Activated CD4-positive, CD25-positive, alpha-beta regulatory T cell treated with anti-CD3 and anti-CD28 coated beads, Interleukin-2, amount 50 U/mL, for 24 hours (primary cell): ENCODE measurements around the gene MISP3.

Experiments used
- ATAC-seq, 2 donors: fragments of 150-1000 bp; cut with Tn5 transposase; one replicate each; pipeline ENCODE4 v1.10.0; 2021; ENCODE audit warnings: mild to moderate bottlenecking in 1 of 2, moderate library complexity in 1 of 2

The MISP3 gene

GRCh38 chr19:14105680-14106079, 33.1 kb downstream of the MISP3 start:
- ATAC-seq = no peak

DNA sequence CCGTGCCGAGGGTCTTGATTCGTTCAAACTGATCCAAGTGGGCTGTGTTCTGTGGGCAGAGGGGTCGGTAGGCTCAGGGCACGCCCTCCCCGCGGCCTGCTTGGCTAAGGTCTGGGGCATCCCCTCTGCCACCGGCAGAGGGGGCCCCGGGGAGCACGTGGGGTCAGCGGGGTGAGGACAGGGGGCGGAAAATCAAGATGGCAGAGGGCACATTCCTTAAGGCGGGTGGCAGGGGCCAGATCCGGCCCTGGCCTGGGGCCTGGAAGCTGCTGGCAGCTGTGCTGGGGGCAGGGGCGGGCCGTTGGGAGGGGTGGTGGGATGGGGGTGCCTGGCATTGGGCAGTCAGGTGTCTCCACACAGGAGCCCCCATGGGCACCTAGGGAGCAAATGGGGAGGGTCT, 34.3 kb downstream of the MISP3 start:
- no peak for ATAC-seq

- no peak for ATAC-seq
Measured at GRCh38 chr19:14107581-14108461, 35.2 kb downstream of the MISP3 start.

DNA sequence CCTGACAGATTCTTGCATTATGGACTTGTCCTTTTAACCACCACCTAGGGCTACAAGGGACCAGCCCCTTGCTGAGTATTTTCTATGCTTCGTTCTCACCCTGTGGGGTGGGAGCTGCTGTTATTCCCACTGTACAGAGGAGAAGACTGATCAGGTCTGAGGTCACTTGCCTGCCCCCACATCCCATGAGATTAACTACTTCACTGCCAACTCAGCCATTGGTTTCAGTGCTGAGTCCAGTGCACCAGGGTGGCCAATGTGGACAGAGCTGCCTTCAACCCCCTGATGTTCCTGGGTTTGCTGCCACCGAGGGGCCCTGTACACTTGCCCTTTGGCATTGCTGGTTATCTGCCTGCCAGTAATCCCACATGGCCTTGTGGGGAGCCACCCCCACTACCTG, 38.1 kb downstream of the MISP3 start:
- ATAC-seq = no peak

GRCh38 chr19:14111486-14111885, 38.9 kb downstream of the MISP3 start:
- ATAC-seq = no peak

DNA sequence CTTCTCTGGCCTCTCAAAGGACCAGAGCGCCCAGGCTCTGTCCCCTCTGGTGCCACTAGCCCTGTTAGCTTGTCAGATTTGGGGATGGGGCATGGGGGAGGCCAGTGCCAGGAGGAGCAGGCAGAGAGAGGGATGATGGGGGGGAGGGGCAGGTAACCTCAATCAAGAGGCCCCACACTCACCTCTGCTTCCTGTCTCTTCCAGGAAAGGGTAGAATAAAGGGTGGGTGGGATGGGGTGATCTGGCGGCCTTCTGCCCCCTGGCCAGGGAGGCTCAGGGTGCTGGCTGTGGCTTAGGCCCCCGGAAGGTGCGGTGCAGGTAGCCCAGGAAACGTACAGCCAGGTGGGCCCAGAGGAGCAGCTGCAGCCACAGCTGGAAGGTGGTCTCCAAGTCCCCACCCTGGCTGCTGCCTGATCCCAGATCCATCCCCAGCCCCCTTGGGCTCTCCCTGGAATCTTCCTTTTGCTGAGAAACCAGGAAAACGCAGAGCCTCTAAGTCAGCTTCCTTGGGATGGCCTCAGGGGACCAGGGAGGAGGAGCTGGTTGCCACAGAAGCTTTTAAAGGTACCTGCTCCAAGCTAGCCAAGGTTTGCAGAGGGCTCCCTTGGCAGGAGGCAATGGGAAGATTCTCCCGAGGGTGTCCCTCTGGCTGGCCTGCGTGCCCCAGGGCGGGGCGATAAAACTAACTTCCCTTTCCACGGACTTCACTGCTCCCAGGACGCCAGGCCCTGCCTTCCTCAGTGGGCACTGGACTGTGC, 39.6 kb downstream of the MISP3 start:
- no peak for ATAC-seq

DNA sequence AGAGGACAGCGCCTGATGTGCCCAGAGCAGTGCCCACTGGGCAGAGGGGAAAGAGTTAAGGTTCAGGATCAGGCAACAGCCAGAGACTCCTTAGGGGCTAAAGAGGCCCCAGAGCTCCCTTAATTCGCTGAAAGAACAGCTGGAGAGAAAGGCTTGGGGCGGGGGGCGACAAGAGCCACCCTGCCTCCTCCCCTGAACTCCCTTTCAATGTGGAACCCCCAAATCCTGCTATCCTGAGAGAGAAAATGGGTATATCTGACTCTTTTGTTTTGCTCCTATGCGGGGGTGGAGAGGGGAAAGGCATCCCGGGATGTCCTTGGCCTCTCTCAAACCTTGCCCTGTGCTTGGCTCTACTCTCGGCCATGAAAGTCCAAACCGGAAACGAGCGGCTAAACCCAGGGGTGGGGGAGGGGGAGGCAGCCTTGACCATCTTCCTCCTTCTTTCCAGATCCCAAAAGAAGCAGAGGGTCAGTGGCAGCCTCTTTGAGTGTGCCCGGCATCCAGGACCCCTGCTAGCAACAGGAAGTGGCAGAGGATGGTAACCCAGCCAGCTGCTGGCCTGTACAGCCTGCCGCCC, 40.3 kb downstream of the MISP3 start:
- ATAC-seq = no peak

DNA sequence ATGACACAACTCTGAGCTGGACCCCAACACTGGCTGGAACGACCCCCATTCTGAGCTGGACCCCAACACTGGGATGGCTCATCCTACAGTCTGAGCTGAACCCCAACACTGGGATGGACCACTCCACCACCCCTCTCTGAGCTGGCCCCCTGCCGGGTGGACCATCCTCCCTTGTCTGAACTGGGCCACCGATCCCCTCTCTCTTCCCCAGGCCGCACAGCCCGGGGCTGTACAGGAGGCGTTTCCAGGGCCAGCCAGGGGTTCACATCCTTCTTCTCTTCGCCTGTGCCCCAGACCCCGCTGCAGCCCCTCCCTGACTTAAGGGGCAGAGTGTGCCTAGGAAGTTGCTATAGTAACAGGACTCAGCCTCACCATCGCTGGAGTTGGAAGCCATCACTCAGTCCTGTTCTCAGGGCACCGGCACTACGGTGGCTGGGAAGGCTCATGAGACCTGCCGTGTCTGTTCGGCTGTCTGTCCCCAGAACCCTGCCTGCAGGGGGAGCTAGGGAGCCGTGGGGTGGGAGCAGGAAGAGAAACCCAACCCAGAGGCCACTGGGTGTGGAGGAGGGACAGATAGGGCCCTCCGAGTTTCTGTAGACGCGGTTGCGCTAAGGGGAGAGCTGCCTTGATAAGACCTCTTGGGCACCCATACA, 41.3 kb downstream of the MISP3 start:
- no peak for ATAC-seq

DNA sequence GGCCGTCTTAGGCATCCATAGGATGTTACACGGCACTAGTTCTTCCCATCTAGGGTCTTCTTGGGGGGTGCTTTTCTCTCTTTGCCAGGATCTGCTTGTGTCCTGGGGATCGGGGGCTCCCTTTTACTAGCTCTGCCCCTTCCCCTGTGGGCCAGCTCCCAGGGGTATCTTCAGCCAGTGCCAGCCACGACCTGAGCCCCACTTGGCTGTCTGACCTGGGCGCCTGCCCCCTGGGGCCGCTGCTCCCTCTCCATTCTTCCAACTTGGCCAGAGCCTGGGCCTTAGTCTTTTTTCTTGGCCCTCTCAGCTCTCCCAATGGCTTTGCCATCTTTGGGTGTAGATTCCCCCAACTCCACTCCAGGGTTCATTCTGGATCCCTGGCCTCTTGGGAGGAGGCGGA, 41.9 kb downstream of the MISP3 start:
- ATAC-seq = no peak

- no peak for ATAC-seq
Measured at GRCh38 chr19:14114854-14115253, 42.3 kb downstream of the MISP3 start.

GRCh38 chr19:14115756-14116155, 43.2 kb downstream of the MISP3 start:
- no peak for ATAC-seq

GRCh38 chr19:14116525-14116917, 43.9 kb downstream of the MISP3 start:
- no peak for ATAC-seq

- peak; percentile 0 for ATAC-seq
Measured at GRCh38 chr19:14116918-14117578, 44.5 kb downstream of the MISP3 start.

DNA sequence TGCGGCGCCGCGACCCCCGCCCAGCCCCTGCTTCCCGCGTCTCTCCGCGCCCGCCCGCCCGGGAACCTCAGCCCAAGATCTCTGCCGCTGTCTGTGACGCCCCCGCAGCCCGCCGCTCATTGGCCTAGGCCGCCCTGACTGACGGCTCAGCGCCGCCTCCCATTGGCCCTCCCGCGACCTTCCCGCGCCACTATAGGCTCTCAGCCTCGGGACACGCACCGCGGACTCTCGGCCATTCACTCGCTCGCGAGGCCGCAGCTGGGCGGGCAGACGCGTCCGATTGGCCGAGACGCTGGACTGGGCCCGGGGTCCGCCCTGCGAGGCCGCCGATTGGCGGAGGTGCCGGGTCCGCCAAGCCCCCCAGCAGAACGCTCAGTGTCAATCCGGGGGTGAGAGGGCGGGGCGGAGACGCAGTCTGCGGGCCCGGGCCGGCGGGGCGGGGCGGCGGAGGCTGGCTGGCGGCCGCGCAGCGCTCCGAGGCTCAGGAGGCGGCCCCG, 45.1 kb downstream of the MISP3 start, which contains the start of gene PRKACA:
Gene PRKACA (minus strand): TSS at position 95 of the 497 bp plus-strand sequence. CDS start 215 bp downstream, outside the sequence.
- peak; percentile 95 for ATAC-seq

DNA sequence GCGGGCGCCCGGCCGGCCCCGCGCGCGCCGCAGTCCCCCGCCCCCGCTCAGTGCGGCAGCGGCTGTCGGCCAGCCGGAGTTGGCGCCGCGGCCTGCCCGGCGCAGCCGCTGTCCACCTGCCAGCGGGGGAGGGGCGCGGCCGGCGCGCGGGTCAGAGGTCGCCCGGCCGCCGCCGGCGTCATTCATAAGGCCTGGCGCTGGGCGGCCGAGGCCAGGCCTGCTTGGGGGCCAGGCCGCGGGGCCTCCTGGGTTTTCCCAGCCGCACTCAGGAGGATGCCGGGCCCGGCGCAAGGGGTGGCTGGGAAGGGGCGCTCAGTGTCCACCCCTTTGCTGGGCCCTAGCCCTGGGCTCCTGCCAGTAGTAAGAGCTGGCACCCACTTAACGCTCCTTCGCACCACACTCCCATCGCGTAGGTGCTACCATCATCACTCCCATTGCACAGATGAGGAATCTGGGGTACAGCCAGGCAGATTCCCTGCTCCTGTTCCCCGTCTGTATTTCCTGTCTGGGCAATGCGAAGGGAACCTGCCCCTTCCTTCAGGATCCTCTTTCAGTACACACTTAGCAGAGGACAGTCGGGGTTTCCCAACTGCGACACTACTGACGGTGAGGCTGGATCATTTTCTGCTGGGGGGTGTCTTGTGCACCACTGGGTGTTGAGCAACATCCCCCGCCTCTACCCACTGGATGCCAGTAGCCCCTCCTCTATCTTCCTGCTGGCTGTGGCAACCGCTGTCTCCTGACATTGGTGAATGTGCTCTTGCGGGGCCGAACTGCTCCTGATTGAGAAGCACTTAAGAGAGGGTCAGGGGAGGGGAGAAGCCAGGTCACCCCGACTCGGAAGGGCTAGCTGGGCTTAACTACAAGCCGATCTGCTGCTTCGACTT, 45.8 kb downstream of the MISP3 start:
- no peak for ATAC-seq

- no peak for ATAC-seq
Measured at GRCh38 chr19:14119146-14119545, 46.6 kb downstream of the MISP3 start.

- ATAC-seq = no peak
Measured at GRCh38 chr19:14119644-14120496, 47.3 kb downstream of the MISP3 start.

- no peak for ATAC-seq
Measured at GRCh38 chr19:14120497-14120780, 47.9 kb downstream of the MISP3 start.

DNA sequence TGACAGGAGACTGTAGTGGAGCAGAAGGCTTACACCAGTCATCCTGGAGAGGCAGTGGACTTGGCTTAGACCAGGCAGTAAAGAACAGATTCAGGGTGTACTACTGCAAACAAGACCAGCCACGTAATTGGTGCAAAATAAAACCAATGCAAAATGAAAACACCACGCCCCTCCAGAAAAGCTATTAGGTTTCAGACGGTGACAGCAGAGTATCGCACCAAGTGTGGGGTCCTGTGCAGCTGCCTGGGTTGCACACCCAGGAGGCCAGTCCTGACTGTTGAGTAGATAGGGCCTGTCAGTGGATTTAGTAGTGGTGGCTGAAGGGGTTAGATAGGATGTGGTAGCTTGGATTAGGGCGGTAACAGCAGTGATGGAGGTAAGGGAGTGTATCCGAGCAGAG, 50.3 kb downstream of the MISP3 start:
- no peak for ATAC-seq
